ENCODE results near the gene ZNRF3.
"Not testable (repeated sequence)": the region's sequence is repeated elsewhere in the genome, so short reads cannot be mapped to it uniquely, and the experiment has no call there.

ZNRF3 gene

DNA sequence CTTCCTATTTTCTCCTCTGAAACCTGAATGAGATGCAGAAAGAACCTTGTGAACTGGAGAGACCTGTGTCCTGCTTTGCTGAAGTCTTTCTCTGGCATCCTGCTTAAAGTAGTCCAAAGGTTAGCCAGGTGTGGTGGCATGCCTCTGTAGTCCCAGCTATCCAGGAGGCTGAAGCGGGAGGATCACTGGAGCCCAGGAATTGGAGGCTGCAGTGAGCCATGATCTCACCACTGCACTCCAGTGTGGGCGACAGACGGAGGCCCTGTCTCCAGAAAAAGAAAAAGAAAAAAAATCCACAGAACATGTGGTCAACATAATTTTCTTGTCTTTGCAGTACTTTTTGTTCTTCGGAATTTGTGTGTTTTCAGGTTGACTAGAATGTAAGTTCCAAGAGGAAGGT is 187.1 kb downstream of the ZNRF3 start:
- DNase-seq (ENCODE audit: low read depth): no peak

- DNase-seq (ENCODE audit: low read depth): no peak
Measured at GRCh38 chr22:29071261-29072045, 188.1 kb downstream of the ZNRF3 start.

- no peak for DNase-seq (ENCODE audit: low read depth)
Measured at GRCh38 chr22:29072193-29072978, 189.0 kb downstream of the ZNRF3 start.

DNA sequence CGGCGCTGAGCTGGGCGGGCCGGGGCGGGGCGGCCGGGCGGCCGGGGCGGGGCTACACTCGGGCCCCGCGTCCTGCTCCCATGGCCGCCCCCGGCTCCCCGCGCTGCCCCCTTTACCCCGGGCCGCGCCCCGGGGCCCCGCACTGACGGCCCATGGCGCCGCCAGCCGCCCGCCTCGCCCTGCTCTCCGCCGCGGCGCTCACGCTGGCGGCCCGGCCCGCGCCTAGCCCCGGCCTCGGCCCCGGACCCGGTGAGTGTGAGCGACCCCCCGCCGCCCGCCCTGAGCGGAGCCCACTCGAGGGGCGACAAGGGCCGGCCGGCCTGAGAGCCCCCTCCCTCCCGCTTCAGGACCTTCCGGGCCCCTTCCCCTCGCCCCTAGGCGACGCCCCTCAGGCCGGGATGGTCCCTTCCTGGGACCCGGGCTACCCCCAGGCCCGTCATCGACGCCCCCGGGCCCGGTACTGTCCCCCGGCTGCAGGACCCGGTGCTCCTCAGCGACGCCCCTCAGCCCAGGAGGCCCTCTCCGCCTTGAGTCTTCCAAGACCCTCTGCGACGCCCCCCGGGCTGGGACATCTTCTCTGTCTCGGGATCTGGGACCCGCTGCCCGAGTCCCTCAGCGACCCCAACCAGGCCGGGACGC is 189.7 kb downstream of the ZNRF3 start, which contains the start of gene KREMEN1:
TSS of gene KREMEN1 (plus strand) at position 57 of the 639 bp plus-strand sequence. CDS start at position 153, 96 bp downstream.
- DNase-seq (ENCODE audit: low read depth): no peak

GRCh38 chr22:29073618-29074275 is 190.4 kb downstream of the ZNRF3 start:
- no peak for DNase-seq (ENCODE audit: low read depth)

- DNase-seq (ENCODE audit: low read depth): no peak
Measured at GRCh38 chr22:29074276-29074772, 191.0 kb downstream of the ZNRF3 start.

DNA sequence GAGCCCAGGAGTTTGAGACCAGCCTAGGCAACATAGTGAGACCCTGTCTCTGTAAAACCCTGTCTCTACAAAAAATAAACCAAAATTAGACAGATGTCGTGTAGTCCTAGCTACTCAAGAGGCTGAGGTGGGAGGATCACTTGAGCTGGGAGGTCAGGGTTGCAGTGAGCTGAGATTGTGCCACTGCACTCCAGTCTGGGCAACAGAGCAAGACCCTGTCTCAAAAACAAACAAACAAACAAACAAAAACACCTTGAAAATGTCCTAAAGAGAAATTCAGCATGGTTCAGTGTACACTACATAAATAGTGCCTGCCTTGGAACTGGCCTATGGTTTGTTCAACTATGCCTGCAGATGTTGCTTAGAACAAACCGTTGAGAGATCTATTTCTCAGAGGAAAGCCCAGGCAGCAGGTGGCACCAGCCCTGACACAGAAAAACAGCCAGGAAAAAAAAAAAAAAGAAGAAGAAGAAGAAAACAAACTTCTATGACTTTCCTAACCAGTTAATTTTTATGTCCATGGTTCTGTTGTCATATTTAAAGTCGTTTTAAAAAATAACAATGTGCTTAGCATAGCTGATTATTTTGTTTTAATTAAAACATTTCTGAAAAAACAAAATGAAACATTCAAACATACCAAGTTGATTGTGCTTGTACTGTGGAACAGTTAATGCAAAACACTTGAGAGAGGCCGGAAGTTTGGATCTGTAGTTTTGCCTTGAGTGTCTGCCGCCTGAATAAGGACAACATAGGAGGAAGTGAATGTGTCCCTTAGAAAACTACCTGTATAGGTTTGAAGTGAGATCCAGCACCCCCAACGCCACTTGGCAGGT is 194.9 kb downstream of the ZNRF3 start:
- no peak for DNase-seq (ENCODE audit: low read depth)

- DNase-seq (ENCODE audit: low read depth): no peak
Measured at GRCh38 chr22:29078869-29079207, 195.5 kb downstream of the ZNRF3 start.

- DNase-seq (ENCODE audit: low read depth): no peak
Measured at GRCh38 chr22:29079218-29079901, 196.0 kb downstream of the ZNRF3 start.

GRCh38 chr22:29080106-29080975 is 197.0 kb downstream of the ZNRF3 start:
- no peak for DNase-seq (ENCODE audit: low read depth)

DNA sequence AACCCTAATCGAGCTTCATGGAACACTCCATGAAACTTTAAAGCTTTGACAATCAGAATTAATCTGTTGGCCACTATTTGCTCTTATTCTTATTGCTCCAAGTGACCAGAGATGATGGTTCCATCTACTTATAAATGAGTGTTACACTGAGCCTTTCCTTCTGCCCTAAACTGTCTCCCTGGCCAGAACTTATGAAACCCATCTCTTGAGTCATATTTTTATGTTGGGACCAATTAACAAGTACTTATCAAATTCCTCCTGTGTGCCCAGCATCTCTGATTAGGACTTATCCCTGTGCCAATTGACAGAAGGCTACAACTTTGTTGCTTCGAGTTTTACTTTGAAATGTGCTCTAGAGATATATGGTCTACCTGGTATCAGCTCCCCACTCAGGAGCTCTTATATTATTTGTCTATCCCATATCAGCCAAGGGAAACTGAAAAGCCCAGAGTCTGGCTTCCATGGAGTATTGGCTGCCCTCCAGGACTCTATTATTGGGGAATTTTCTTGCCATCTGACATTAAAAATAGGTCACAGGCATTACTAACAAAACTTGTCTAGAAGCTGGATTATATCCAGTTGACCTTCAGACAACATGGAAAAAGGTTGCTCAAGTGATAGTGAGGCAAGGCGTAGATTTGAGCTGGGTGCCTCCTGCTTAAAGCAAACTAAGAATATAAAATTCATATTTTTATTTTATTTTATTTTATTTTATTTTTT is 198.3 kb downstream of the ZNRF3 start:
- no peak for DNase-seq (ENCODE audit: low read depth)

DNA sequence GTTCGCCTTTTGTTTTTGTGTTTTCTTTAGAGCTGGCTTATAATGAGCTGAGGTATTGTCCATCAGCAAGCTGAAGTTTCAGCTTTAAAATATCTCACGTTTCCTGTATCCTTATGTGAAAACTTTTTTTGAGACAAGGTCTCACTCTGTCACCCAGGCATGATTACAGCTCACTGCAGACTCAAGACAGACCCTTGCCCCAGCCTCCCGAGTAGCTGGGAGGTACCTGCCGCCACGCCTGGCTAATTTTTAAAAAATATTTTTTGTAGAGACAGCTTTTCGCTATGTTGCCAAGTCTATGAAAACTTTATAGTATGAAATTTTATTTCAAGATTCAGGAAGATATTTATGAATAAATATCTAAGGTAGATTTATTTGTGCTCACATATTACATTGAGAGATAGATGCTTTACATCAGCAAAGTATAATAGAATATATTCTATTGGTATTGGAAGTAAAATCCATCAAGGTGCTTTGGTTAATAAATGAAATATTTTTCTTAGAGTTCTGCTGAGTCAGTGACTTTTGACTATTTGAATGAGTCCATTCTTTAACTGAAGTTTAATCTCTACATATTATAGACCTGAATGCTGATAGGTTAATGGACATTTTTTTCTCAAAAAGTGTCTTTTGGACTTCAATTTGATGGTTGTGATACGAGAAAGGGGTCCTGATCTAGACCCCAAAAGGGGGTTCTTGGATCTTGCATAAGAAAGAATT is 199.6 kb downstream of the ZNRF3 start:
- DNase-seq (ENCODE audit: low read depth): no peak

- DNase-seq (ENCODE audit: low read depth): not testable (repeated sequence)
Measured at GRCh38 chr22:29083576-29083932, 200.2 kb downstream of the ZNRF3 start.

DNA sequence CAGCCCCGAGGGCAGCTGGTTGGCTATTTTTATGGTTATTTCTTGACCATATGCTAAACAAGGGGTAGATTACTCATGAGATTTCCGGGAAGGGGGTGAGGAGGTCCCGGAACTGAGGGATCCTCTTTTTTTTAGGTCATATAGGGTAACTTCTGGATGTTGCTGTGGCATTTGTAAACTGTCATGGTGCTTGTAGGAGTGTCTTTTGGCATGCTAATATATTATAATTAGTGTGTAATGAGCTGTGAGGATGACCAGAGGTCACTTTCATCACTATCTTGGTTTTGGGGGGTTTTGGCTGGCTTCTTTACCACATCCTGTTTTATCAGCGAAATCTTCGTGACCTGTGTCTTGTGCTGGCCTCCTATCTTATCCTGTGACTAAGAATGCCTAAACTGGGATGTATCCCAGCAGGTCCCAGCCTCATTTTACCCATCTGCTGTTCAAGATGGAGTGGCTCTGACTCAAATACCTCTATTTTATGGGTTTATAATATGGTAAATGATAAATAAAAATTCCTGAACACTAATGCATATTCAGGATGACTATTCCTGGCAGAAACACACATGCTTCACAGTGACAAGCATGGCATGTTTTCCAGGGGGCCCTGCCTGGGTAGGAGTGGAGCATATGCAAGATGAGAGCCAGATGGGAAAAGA is 200.7 kb downstream of the ZNRF3 start:
- DNase-seq (ENCODE audit: low read depth): no peak

GRCh38 chr22:29087012-29087411 is 203.6 kb downstream of the ZNRF3 start:
- DNase-seq (ENCODE audit: low read depth): no peak

- no peak for DNase-seq (ENCODE audit: low read depth)
Measured at GRCh38 chr22:29088809-29089208, 205.4 kb downstream of the ZNRF3 start.

GRCh38 chr22:29089507-29089906 is 206.1 kb downstream of the ZNRF3 start:
- DNase-seq (ENCODE audit: low read depth): no peak

- no peak for DNase-seq (ENCODE audit: low read depth)
Measured at GRCh38 chr22:29090039-29090438, 206.7 kb downstream of the ZNRF3 start.

Measured in GM04504 (cell line).